Upper lobe of left lung (tissue), 6 donors: Measurements from ENCODE around the gene GLRA3. TPM values are rescaled to one million over a fixed set of nuclear protein-coding genes. Genes with fewer than 3 reads are reported as not detected.

Source experiments
- ATAC-seq, 2 donors: fragments of 200-7000 bp; cut with Tn5 transposase; one replicate each; pipeline ENCODE4 v1.9.1; 2022; ENCODE audit warnings: mild to moderate bottlenecking in 2 of 2, moderate library complexity in 2 of 2; ENCODE audit not compliant: low FRiP score in 2 of 2
- DNase-seq, 2 donors: peaks; one replicate each; pipeline ENCODE4 v3.0.0-alpha.2; 2019 to 2020
- H3K27ac ChIP-seq, 4 donors: fragments of 200-600 bp; sonication (generic); one replicate each; pipeline ENCODE4 v1.5.1; 2016 to 2019
- H3K27me3 ChIP-seq, 4 donors: fragments of 200-600 bp; sonication (generic); one replicate each; pipeline ENCODE4 v1.5.1; 2017 to 2019
- H3K36me3 ChIP-seq, 4 donors: fragments of 200-600 bp; sonication (generic); one replicate each; pipeline ENCODE4 v1.5.1; 2016 to 2019
- H3K4me1 ChIP-seq, 4 donors: fragments of 200-600 bp; sonication (generic); one replicate each; pipeline ENCODE4 v1.5.1; 2018 to 2019
- H3K4me3 ChIP-seq, 4 donors: fragments of 200-600 bp; sonication (generic); one replicate each; pipeline ENCODE4 v1.5.1; 2017 to 2019; ENCODE audit warnings: mild to moderate bottlenecking in 2 of 4, moderate library complexity in 1 of 4
- H3K9me3 ChIP-seq, 4 donors: fragments of 200-600 bp; sonication (generic); one replicate each; pipeline ENCODE4 v1.5.1; 2018 to 2019
- EP300 ChIP-seq, 4 donors: sonication (generic); formaldehyde crosslinking; IDR thresholded peaks; one replicate each; pipeline ENCODE4 v1.5.1; 2017; ENCODE audit warnings: antibody characterized with exemption in 4 of 4, control low read depth in 2 of 4
- POLR2A ChIP-seq, 4 donors: fragments of 450-650 bp; IDR thresholded peaks; one replicate each; pipeline ENCODE4 v1.5.1; 2016 to 2017; ENCODE audit warnings: antibody characterized with exemption in 4 of 4, mild to moderate bottlenecking in 2 of 4
- POLR2AphosphoS5 ChIP-seq, 2 donors: sonication (generic); formaldehyde crosslinking; IDR thresholded peaks; one replicate each; pipeline ENCODE4 v1.5.1; 2017; ENCODE audit warnings: antibody characterized with exemption in 2 of 2
- WGBS, 2 donors: methylation state at CpG; one replicate each; pipeline ENCODE4 v1.1.5; 2017 to 2018; 5-methylcytosine and 5-hydroxymethylcytosine counted together
- total RNA-seq, 6 donors: library from RNA; depleted of rRNA in 4 of 6; stranded (reverse); fragments of >200 nt in 4 of 6; gene quantifications; one replicate each; pipeline versions ENCODE4 v1.1.0 to v1.2.1, GENCODE V29; 2016 to 2021
- TF ChIP-seq, protein P1 (sequence below), 6 experiments: fragments of 450-650 bp in 4 of 6; fragments of 200-600 bp in 2 of 6; sonication (generic) in 2 of 6; IDR thresholded peaks; one replicate each; pipeline ENCODE4 v1.5.1; 2016 to 2019; ENCODE audit warnings: antibody characterized with exemption in 6 of 6
- donor health status: DM: no; HTN: no; CAD: no; lungs with moderate emphysema.
- donor health status: DM: no; HTN: yes; CAD: no; lungs with severe emphysema.

The GLRA3 gene
- total RNA-seq, 6 donors from 2014 or later = 0.03 to 0.33 (median 0.15) TPM; not detected in 3

DNA sequence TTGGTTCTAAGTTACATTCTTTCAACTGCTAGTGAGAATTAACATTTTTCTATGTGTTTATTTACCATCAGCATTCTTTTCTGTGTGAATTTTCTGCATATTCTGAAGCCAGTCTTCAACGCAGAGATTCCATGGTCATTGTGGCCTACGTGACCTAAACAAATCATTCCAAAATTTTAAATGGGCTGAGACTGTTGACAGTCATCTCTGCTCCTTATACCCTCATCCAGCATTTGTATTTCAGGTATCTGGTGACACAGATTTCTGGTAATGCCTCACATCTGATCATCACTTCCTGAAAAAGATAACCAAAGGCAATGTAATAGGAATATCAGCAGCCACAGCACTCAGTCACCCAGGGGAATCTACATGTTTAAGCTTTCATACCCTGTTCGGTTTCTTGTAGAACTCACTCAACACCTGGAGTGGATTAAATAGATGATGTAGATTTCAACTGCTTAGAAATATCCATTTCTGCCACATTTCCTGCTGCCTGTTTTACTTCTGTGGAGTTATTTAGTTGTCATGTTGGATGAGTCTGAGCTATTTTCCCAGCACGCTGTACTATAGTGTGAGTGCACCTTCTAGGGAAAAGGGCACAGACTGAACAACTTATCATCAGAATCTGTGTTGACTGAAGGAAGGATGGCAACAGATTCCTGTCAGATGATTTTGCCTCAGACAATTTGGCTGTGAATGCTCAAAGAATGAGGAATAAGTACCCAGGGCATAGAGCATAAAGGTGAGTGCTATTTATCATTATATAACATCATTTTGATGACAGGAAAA lies 233.7 kb downstream of the GLRA3 start:
- Histone ChIP-seq H3K27me3 (no peaks in the 10 kb centered on the region), H3K27ac (no peak overlapping the region), H3K9me3 (no peaks in the 10 kb centered on the region), H3K4me3 (no peak overlapping the region), H3K36me3 (no peaks in the 10 kb centered on the region), H3K4me1 (peaks cover 3 to 23% (median 17%) of the 10 kb centered on the region in 4 donors)
- DNase-seq (no peak), ATAC-seq (no peak)
- 88 to 92% methylated on average over 4 of the region's 4 CpGs for WGBS, 2 donors
- TF ChIP-seq, protein P1, sequence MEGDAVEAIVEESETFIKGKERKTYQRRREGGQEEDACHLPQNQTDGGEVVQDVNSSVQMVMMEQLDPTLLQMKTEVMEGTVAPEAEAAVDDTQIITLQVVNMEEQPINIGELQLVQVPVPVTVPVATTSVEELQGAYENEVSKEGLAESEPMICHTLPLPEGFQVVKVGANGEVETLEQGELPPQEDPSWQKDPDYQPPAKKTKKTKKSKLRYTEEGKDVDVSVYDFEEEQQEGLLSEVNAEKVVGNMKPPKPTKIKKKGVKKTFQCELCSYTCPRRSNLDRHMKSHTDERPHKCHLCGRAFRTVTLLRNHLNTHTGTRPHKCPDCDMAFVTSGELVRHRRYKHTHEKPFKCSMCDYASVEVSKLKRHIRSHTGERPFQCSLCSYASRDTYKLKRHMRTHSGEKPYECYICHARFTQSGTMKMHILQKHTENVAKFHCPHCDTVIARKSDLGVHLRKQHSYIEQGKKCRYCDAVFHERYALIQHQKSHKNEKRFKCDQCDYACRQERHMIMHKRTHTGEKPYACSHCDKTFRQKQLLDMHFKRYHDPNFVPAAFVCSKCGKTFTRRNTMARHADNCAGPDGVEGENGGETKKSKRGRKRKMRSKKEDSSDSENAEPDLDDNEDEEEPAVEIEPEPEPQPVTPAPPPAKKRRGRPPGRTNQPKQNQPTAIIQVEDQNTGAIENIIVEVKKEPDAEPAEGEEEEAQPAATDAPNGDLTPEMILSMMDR (IDR thresholded peaks at IDR 0.05) = no peak
- TF ChIP-seq POLR2AphosphoS5 (IDR thresholded peaks at IDR 0.05) (no peak), EP300 (IDR thresholded peaks at IDR 0.05) (no peak), POLR2A (IDR thresholded peaks at IDR 0.05) (no peak)

DNA sequence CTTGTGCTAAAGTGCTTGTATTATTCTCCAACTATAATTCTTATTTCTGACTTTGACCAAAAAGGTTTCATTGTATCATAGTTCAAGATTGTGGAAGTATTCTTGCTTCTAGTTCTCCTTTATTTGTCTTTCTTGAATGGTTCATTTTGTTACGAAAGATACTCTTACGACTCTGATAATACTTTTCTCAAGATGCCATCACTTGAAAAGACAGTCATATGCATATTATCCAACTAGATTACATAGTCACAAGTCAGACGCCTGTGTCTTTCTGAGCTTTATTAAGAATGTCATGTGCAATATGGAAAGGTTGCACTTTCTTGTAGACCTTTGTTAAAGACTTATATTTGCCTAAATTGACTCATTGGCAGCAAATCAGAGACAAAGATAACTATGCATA lies 235.3 kb downstream of the GLRA3 start:
- TF ChIP-seq, protein P1 (IDR thresholded peaks at IDR 0.05) = no peak
- no peak for TF ChIP-seq POLR2A (IDR thresholded peaks at IDR 0.05)
- no peak for TF ChIP-seq EP300 (IDR thresholded peaks at IDR 0.05)
- no peak for TF ChIP-seq POLR2AphosphoS5 (IDR thresholded peaks at IDR 0.05)
- Histone ChIP-seq H3K36me3 (no peaks in the 10 kb centered on the region), H3K27me3 (no peaks in the 10 kb centered on the region), H3K4me3 (no peak overlapping the region), H3K9me3 (no peaks in the 10 kb centered on the region), H3K4me1 (peaks cover 3 to 23% (median 17%) of the 10 kb centered on the region in 4 donors), H3K27ac (peak overlapping the region in 1 of 4 donors; percentile 52)
- WGBS, 2 donors = 72 to 75% methylated on average over 3 of the region's 3 CpGs
- ATAC-seq (no peak), DNase-seq (no peak)

DNA sequence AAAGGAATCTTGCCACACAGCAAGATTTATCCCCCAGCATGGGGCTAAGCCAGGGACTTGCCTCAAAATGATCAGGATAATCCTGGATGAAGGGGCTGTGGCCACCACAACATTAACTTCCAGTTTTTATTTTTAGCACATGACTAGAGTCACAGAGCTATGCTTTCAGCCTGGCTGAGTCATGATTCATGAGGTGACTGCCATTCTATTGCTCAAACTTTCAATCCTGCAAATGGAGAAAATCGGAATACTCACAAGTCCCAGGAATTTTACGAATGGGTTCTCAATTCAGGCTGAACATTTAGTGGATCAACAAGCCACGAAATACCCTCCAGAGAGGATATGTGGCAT lies 236.1 kb downstream of the GLRA3 start:
- H3K9me3 ChIP-seq = no peaks in the 10 kb centered on the region
- DNase-seq (peak in 1 of 2 donors; percentile 31), ATAC-seq (peak in 1 of 2 donors; percentile 79)
- H3K36me3 ChIP-seq = no peaks in the 10 kb centered on the region
- H3K27ac ChIP-seq = peak overlapping the region in 3 of 4 donors; percentile 7 to 52 (median 15)
- WGBS, 2 donors = 70 to 72% methylated on average over 3 of the region's 3 CpGs
- H3K4me1 ChIP-seq = peaks cover 3 to 23% (median 17%) of the 10 kb centered on the region in 4 donors
- no peak overlapping the region for H3K4me3 ChIP-seq
- TF ChIP-seq EP300 (IDR thresholded peaks at IDR 0.05) = no peak
- TF ChIP-seq POLR2AphosphoS5 (IDR thresholded peaks at IDR 0.05) = no peak
- TF ChIP-seq, protein P1 (IDR thresholded peaks at IDR 0.05) = no peak
- no peak for TF ChIP-seq POLR2A (IDR thresholded peaks at IDR 0.05)
- H3K27me3 ChIP-seq = no peaks in the 10 kb centered on the region

DNA sequence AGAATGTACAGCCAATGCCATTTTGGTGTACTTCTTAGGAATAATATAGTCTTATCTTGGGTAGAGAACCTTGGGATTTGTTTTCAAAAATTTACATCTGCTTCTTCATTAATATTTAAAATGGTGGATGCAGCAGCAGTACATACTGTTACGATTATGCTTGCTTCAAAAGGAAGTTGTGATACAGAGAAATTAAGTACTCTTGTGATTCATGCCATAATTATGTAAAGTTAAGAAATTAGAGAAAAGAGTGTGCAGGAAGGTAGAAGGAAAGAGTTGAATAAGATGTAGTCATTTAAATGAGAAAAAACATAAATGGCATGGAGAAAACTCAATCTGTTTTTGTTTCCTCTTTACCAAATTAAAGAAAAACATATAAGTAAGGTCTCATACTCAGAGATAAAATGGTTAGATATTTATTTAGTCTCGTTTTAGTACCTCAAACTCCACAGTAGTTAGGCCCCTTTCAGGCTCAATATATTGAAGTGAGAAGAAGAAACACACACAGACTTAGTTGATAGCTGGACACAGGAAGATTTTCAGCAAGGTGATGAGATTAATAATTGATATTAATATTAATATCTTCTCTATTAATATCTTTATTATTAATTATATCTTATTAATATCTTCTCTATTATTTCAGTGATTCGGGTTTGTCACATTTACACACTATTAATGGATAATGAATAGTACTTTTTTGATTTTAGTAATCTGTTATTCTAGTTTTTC lies 236.6 kb downstream of the GLRA3 start:
- Histone ChIP-seq H3K4me3 (no peak overlapping the region), H3K4me1 (peaks cover 3 to 23% (median 17%) of the 10 kb centered on the region in 4 donors), H3K9me3 (no peaks in the 10 kb centered on the region), H3K36me3 (no peaks in the 10 kb centered on the region), H3K27ac (peak overlapping the region in 2 of 4 donors; percentile 15 to 52), H3K27me3 (no peaks in the 10 kb centered on the region)
- WGBS, 2 donors = 77 to 80% methylated on average over 3 of the region's 3 CpGs
- no peak for ATAC-seq
- no peak for DNase-seq
- TF ChIP-seq, protein P1 (IDR thresholded peaks at IDR 0.05) = no peak
- TF ChIP-seq EP300 (IDR thresholded peaks at IDR 0.05) (no peak), POLR2A (IDR thresholded peaks at IDR 0.05) (no peak), POLR2AphosphoS5 (IDR thresholded peaks at IDR 0.05) (no peak)
